ENCODE results near the gene CCSER2. TPM values are rescaled to one million over a fixed set of nuclear protein-coding genes. Genes with fewer than 3 reads are reported as not detected.

The CCSER2 gene
- total RNA-seq, 1 experiment from 2014 or later: 23.1 TPM

DNA sequence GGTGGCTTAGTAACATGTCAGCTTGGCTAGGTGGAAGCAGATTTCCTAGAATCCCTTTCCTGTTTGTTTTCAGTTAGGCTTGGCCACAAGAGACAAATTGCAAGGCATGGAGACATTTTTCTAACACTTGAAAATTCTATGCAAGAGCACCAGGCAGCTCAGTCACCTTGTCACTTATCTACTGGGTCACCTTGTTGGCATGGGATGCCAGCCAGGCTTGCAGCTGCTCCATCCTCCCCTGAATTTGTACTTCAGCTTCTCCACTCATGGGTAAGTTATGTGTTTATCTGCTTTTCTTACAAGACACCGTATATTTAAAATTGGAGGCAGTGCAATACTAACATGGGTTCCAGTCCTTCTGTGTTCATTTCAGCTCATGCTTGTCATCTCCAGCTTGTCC, 40.2 kb upstream of the CCSER2 start:
- H3K4me1 Mint-ChIP-seq (ENCODE audit: low read depth, unreplicated experiment): no peaks in the 10 kb centered on the region
- H3K36me3 Mint-ChIP-seq (ENCODE audit: insufficient read depth, unreplicated experiment): no peaks in the 10 kb centered on the region
- TF ChIP-seq, protein P1, sequence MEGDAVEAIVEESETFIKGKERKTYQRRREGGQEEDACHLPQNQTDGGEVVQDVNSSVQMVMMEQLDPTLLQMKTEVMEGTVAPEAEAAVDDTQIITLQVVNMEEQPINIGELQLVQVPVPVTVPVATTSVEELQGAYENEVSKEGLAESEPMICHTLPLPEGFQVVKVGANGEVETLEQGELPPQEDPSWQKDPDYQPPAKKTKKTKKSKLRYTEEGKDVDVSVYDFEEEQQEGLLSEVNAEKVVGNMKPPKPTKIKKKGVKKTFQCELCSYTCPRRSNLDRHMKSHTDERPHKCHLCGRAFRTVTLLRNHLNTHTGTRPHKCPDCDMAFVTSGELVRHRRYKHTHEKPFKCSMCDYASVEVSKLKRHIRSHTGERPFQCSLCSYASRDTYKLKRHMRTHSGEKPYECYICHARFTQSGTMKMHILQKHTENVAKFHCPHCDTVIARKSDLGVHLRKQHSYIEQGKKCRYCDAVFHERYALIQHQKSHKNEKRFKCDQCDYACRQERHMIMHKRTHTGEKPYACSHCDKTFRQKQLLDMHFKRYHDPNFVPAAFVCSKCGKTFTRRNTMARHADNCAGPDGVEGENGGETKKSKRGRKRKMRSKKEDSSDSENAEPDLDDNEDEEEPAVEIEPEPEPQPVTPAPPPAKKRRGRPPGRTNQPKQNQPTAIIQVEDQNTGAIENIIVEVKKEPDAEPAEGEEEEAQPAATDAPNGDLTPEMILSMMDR (IDR thresholded peaks at IDR 0.05; ENCODE audit: insufficient read depth in 1 of 2, low read depth in 1 of 2, low read length in 1 of 2, severe bottlenecking in 1 of 2, unreplicated experiment in 1 of 2): no peak
- no peak overlapping the region for H3K4me3 ChIP-seq (ENCODE audit: low read depth, low read length)
- H3K27me3 ChIP-seq (replicated peaks; ENCODE audit: control insufficient read depth, insufficient read depth, low read length): no peaks in the 10 kb centered on the region
- intact Hi-C loops (cut with micrococcal nuclease; ENCODE audit: unreplicated experiment): no loop called here
- no peak for DNase-seq
- no peaks in the 10 kb centered on the region for H3K27me3 Mint-ChIP-seq (ENCODE audit: insufficient read depth, unreplicated experiment)
- no peak overlapping the region for H3K4me3 Mint-ChIP-seq (ENCODE audit: unreplicated experiment)
- ChIA-PET CTCF (no interaction called here), POLR2A (no interaction called here)
- H3K9me3 Mint-ChIP-seq (ENCODE audit: unreplicated experiment): no peaks in the 10 kb centered on the region
- H3K36me3 ChIP-seq (ENCODE audit: control insufficient read depth, insufficient read depth, low read length): no peaks in the 10 kb centered on the region
- 0 out of 2 replicates have a peak, but pooled peaks cover 3% of the 10 kb centered on the region for H3K9me3 ChIP-seq
- no peak overlapping the region for H3K27ac Mint-ChIP-seq (ENCODE audit: unreplicated experiment)
- BruUV-seq (replicated peaks): no TSS peak
- no peaks in the 10 kb centered on the region for H3K4me1 ChIP-seq

DNA sequence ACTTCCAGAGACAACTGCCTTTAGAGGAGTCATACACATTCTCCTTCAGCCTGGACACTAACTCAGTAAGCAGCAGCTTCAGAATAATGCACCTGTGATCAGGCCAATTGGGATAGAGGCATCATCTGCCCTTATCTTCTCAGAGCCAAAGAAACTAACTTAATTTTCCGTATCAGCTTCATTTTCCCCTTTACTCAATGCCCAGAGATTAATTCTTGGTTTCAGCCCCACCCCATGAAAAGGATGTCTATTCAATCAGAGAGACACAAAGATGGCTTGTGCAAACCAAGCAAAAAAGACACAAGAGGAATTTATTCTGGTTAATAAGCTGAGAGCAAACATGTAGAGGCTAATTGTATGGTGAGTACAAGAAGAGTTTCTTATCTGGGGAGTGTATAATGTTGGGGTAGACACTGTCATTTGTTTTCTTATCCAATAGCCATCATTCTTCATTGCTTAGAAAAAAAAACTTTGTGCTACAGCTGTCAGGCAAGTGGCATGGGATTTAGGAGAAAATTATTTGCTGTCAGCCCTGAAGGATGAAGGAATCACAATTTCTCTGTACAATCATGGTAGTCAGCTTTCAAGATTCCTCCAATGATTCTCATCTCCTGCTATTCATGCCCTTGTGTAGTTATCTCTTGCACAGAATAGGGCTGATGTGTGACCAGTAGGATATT, 38.7 kb upstream of the CCSER2 start:
- POLR2A ChIA-PET: no interaction called here
- H3K27me3 ChIP-seq (replicated peaks; ENCODE audit: control insufficient read depth, insufficient read depth, low read length): no peaks in the 10 kb centered on the region
- CTCF ChIA-PET: no interaction called here

DNA sequence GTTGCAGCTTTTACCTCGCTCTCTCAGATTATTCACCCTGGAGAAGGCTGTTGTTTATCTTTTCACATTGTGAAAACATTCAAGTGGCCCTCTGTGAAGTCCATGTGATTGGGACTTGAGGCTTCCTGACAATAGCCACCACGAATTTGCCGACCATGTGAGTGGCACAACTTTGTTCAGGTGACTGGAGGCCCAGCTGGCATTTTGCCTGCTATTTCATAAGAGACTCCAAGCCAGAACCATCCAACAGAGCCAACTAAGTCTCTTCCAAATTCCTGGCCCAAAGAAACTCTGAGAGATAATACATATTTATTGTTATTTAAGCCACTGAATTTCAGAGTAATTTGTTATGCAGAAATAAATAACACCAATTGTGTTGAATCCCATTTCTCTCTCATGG, 38.2 kb upstream of the CCSER2 start:
- Mint-ChIP-seq H3K27me3 (ENCODE audit: insufficient read depth, unreplicated experiment) (no peaks in the 10 kb centered on the region), H3K4me3 (ENCODE audit: unreplicated experiment) (no peak overlapping the region), H3K27ac (ENCODE audit: unreplicated experiment) (no peak overlapping the region), H3K36me3 (ENCODE audit: insufficient read depth, unreplicated experiment) (no peaks in the 10 kb centered on the region), H3K9me3 (ENCODE audit: unreplicated experiment) (no peaks in the 10 kb centered on the region), H3K4me1 (ENCODE audit: low read depth, unreplicated experiment) (no peaks in the 10 kb centered on the region)
- TF ChIP-seq, protein P1 (IDR thresholded peaks at IDR 0.05; ENCODE audit: insufficient read depth in 1 of 2, low read depth in 1 of 2, low read length in 1 of 2, severe bottlenecking in 1 of 2, unreplicated experiment in 1 of 2): no peak
- H3K9me3 ChIP-seq: 0 out of 2 replicates have a peak, but pooled peaks cover 3% of the 10 kb centered on the region
- DNase-seq: no peak
- intact Hi-C loops (cut with micrococcal nuclease; ENCODE audit: unreplicated experiment): no loop called here
- ChIA-PET CTCF (no interaction called here), POLR2A (no interaction called here)
- no peaks in the 10 kb centered on the region for H3K36me3 ChIP-seq (ENCODE audit: control insufficient read depth, insufficient read depth, low read length)
- no TSS peak for BruUV-seq (replicated peaks)
- H3K4me1 ChIP-seq: no peaks in the 10 kb centered on the region
- H3K4me3 ChIP-seq (ENCODE audit: low read depth, low read length): no peak overlapping the region
- H3K27me3 ChIP-seq (replicated peaks; ENCODE audit: control insufficient read depth, insufficient read depth, low read length): no peaks in the 10 kb centered on the region

More for the DNA sequence above, 38.7 kb upstream of the CCSER2 start:
- no TSS peak for BruUV-seq (replicated peaks)
- Histone ChIP-seq H3K4me1 (no peaks in the 10 kb centered on the region), H3K9me3 (0 out of 2 replicates have a peak, but pooled peaks cover 3% of the 10 kb centered on the region), H3K36me3 (ENCODE audit: control insufficient read depth, insufficient read depth, low read length) (no peaks in the 10 kb centered on the region), H3K4me3 (ENCODE audit: low read depth, low read length) (no peak overlapping the region)
- no peak for DNase-seq
- H3K4me3 Mint-ChIP-seq (ENCODE audit: unreplicated experiment): no peak overlapping the region
- H3K4me1 Mint-ChIP-seq (ENCODE audit: low read depth, unreplicated experiment): no peaks in the 10 kb centered on the region
- H3K27ac Mint-ChIP-seq (ENCODE audit: unreplicated experiment): no peak overlapping the region
- intact Hi-C loops (cut with micrococcal nuclease; ENCODE audit: unreplicated experiment): no loop called here
- no peaks in the 10 kb centered on the region for H3K36me3 Mint-ChIP-seq (ENCODE audit: insufficient read depth, unreplicated experiment)
- H3K27me3 Mint-ChIP-seq (ENCODE audit: insufficient read depth, unreplicated experiment): no peaks in the 10 kb centered on the region
- H3K9me3 Mint-ChIP-seq (ENCODE audit: unreplicated experiment): no peaks in the 10 kb centered on the region
- TF ChIP-seq, protein P1 (IDR thresholded peaks at IDR 0.05; ENCODE audit: insufficient read depth in 1 of 2, low read depth in 1 of 2, low read length in 1 of 2, severe bottlenecking in 1 of 2, unreplicated experiment in 1 of 2): no peak
